ENCODE data around the gene PRAMEF33.
"Not testable (repeated sequence)": the region's sequence is repeated elsewhere in the genome, so short reads cannot be mapped to it uniquely, and the experiment has no call there.

DNA sequence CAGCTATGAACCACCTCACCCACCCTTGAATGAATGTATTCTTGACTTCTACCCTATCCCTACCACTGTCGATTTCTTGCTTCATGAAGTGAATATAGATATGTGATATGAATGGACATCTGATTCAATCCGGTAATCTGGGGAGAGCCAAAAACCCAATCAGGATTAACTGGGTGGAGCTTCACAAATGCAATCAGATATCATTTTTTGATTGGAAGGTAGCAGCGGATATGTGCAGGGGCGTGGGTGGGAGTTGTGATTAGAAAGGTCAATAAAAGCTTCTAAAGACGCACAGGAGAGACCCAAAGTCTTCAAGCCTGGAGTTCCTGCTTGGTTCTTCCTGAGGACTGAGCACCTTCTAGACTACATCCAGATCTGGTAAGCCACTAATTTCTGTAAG lies 49.4 kb upstream of the PRAMEF33 start, which contains the start of gene PRAMEF5:
- not testable (repeated sequence) for TF ChIP-seq CTCF (IDR thresholded peaks at IDR 0.05; ENCODE audit: low read depth, low read length); EZH2phosphoT487 (IDR thresholded peaks at IDR 0.05; ENCODE audit: low read depth)
